ENCODE data around the gene EFNA2.

The EFNA2 gene

GRCh38 chr19:1272423-1273262 is 13.0 kb upstream of the EFNA2 start:
- peak; percentile 48 for DNase-seq (ENCODE audit: low spot score)

- DNase-seq (ENCODE audit: low spot score) = peak; percentile 68
Measured at GRCh38 chr19:1273263-1274041, 12.2 kb upstream of the EFNA2 start.

- DNase-seq (ENCODE audit: low spot score) = no peak
Measured at GRCh38 chr19:1274081-1274851, 11.4 kb upstream of the EFNA2 start.

- peak; percentile 50 for DNase-seq (ENCODE audit: low spot score)
Measured at GRCh38 chr19:1274852-1275259, 10.8 kb upstream of the EFNA2 start.

GRCh38 chr19:1275260-1275975 is 10.3 kb upstream of the EFNA2 start, which contains the start of gene FAM174C:
TSS of gene FAM174C (plus strand) at chr19:1275530. CDS start at chr19:1275550, 20 bp downstream.
- DNase-seq (ENCODE audit: low spot score) = peak; percentile 95

GRCh38 chr19:1275976-1276627 is 9.6 kb upstream of the EFNA2 start:
- DNase-seq (ENCODE audit: low spot score) = no peak

- no peak for DNase-seq (ENCODE audit: low spot score)
Measured at GRCh38 chr19:1276628-1277022, 9.0 kb upstream of the EFNA2 start.

- DNase-seq (ENCODE audit: low spot score) = no peak
Measured at GRCh38 chr19:1277061-1277460, 8.6 kb upstream of the EFNA2 start.

GRCh38 chr19:1278074-1278473 is 7.6 kb upstream of the EFNA2 start:
- no peak for DNase-seq (ENCODE audit: low spot score)

GRCh38 chr19:1278713-1279660 is 6.7 kb upstream of the EFNA2 start:
- DNase-seq (ENCODE audit: low spot score) = no peak

GRCh38 chr19:1279782-1280341 is 5.8 kb upstream of the EFNA2 start:
- DNase-seq (ENCODE audit: low spot score) = peak; percentile 90

GRCh38 chr19:1280636-1281568 is 4.8 kb upstream of the EFNA2 start:
- no peak for DNase-seq (ENCODE audit: low spot score)

GRCh38 chr19:1281569-1282287 is 3.9 kb upstream of the EFNA2 start:
- no peak for DNase-seq (ENCODE audit: low spot score)

- no peak for DNase-seq (ENCODE audit: low spot score)
Measured at GRCh38 chr19:1282588-1283206, 3.0 kb upstream of the EFNA2 start.

GRCh38 chr19:1283207-1283916 is 2.3 kb upstream of the EFNA2 start:
- no peak for DNase-seq (ENCODE audit: low spot score)

GRCh38 chr19:1283917-1284292 is 1.8 kb upstream of the EFNA2 start:
- DNase-seq (ENCODE audit: low spot score) = no peak

All from cerebellar cortex (tissue), 1 donor.